ENCODE measurements around the gene PREPL.

Gene PREPL

DNA sequence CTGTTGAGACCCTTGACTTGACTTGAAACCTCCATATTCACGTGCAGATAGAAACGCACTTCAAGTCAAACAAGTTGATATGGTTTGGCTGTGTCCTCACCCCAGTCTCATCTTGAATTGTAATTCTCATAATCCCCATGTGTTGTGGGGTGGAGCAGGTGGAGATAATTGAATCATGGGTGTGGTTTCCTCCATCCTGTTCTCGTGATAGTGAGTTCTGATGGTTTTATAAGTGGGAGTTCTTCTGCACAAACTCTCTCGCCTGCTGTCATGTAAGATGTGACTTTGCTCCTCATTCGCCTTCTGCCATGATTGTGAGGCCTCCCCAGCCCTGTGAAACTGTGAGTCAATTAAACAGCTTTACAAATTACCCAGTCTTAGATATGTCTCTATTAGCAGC, 64.6 kb downstream of the PREPL start:
- DNase-seq (ENCODE audit: extremely low read depth in 1 of 2, low read depth in 1 of 2) = no peak

DNA sequence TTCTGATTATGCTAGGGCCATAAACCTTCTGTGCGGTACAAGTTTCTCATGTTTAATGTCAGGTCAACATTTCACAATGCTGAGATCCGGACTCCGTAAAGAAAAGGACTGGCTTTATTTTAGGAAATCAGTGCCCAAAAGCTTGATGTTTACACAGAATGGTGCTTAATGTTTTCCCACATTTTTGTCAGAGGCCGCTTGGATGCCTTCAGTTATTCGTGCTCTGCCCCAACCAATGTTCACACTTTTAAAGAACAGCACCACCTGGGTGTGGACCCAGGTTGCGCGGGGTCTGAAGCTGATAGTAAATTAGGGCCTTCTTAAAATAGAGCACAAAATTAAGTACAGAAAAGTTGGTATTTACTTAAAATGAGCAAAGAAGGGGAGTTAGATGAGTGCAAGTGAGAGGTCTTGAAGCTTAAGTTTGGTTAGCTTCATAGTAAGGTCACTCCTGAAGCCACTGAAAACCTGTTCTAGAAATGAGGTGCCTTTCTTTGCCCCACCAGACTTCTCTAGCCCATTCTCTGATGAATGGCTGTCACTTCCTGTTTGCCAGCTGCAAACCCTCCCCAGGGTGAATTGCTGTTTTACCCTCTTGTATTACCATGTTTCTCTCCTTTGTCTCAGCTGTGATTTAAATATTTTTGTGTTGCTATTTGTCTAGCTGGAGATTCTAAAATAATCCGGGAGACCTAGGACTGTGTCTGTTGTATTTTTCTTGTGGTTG, 65.5 kb downstream of the PREPL start:
- DNase-seq (ENCODE audit: extremely low read depth in 1 of 2, low read depth in 1 of 2) = no peak

DNA sequence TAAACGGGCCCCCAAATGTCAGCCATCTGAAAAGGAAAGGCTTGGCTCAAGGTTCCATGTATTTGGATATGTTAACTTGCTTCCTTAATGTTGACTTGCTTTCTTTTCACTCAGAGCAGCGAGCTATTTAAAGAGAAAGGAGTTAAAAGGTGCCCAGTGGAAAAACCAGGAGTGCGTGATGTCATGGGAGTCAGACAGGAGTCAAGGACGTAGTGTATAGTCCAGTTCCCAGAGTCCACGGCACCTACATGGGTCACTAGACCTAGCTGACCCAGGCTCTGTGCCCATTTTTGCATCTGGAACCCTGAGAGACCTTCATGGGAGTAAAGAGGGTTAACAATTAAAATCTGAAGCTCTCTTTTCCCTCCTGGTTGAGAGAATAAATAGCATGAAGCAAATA, 66.2 kb downstream of the PREPL start:
- DNase-seq (ENCODE audit: extremely low read depth in 1 of 2, low read depth in 1 of 2) = no peak

- DNase-seq (ENCODE audit: extremely low read depth in 1 of 2, low read depth in 1 of 2) = no peak
These were observed 69.7 kb downstream of the PREPL start for GRCh38 chr2:44291281-44292248.

GRCh38 chr2:44290261-44290660, 71.0 kb downstream of the PREPL start:
- DNase-seq (ENCODE audit: extremely low read depth in 1 of 2, low read depth in 1 of 2) = no peak

- DNase-seq (ENCODE audit: extremely low read depth in 1 of 2, low read depth in 1 of 2) = no peak
These were observed 74.2 kb downstream of the PREPL start for GRCh38 chr2:44286884-44287638.

GRCh38 chr2:44286119-44286883, 75.0 kb downstream of the PREPL start:
- DNase-seq (ENCODE audit: extremely low read depth in 1 of 2, low read depth in 1 of 2) = no peak

DNA sequence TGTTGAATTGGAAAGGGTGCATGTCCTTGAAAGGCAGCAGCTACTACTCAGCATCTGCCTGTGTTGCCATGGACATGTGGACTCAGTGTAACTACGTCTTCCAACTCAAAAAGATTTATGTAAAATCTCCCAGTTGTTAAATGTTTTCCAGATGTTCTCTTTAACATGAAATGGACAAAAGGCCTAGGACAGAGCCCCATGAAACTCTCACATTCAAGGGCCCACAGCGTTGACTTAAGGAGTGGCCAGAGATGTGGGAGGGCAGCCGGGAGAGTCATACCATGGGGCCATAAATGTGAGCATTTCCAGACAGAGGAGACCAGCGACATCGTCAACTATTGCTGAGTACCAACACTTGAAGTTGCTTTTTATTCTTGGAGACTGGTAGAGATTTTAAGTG, 76.1 kb downstream of the PREPL start:
- DNase-seq (ENCODE audit: extremely low read depth in 1 of 2, low read depth in 1 of 2) = no peak

- DNase-seq (ENCODE audit: extremely low read depth in 1 of 2, low read depth in 1 of 2) = no peak
These were observed 78.1 kb downstream of the PREPL start for GRCh38 chr2:44283116-44283666.

GRCh38 chr2:44280869-44281268, 80.4 kb downstream of the PREPL start:
- no peak for DNase-seq (ENCODE audit: extremely low read depth in 1 of 2, low read depth in 1 of 2)

- DNase-seq (ENCODE audit: extremely low read depth in 1 of 2, low read depth in 1 of 2) = no peak
These were observed 83.8 kb downstream of the PREPL start for GRCh38 chr2:44277541-44277940.

DNA sequence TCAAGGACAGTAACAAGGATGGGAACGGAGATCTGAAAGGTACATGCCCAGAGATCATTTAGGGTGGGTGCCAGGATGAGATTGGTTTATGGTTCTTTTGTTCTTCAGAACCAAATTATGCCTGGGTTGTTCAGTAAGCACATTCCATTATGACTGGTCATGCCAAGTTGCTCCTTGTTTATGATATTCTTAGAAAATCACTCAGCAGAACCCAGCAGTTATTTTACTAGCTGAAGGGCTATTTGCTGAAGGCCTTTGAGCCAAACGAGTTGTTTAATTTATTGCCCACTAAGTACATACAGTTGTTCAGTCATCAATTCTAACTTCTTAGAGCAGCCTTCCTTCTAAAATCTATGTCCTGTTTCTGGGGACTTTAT, 85.4 kb downstream of the PREPL start:
- DNase-seq (ENCODE audit: extremely low read depth in 1 of 2, low read depth in 1 of 2) = no peak

DNA sequence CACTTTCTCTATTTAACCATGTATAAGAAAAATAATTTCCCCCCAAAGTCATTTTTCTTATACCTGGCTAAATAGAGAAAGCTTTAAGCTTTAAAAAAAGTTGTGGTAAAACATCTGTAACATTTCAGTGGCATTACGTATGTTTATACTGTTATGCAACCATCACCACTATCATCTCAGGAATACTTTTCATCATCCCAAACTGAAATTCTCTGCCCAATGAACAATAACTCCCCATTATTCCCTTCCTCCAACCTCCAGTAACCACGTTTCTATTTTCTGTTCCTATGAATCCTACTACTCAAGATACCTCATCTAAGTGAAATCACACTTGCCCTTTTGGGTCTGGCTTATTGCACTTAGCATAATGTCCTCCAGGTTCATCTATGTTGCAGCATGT, 87.7 kb downstream of the PREPL start:
- DNase-seq (ENCODE audit: extremely low read depth in 1 of 2, low read depth in 1 of 2) = no peak

DNA sequence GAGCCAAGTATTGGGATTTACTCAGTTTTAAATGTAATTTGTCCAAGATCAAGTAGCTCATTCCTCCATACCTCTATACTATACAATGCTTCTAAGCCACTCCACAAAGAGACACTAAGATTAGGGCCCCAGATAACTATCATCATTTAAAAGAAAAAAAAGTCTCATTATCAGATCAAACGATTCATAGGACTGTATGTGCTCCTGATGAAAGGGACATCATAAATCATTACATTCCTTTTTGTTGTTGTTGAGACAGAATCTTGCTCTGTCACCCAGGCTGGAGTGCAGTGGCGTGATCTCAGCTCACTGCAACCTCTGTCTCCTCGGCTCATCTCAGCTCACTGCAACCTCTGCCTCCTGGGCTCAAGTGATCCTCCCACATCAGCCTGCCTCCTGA, 88.2 kb downstream of the PREPL start:
- no peak for DNase-seq (ENCODE audit: extremely low read depth in 1 of 2, low read depth in 1 of 2)

- no peak for DNase-seq (ENCODE audit: extremely low read depth in 1 of 2, low read depth in 1 of 2)
These were observed 90.0 kb downstream of the PREPL start for GRCh38 chr2:44271296-44271695.

- no peak for DNase-seq (ENCODE audit: extremely low read depth in 1 of 2, low read depth in 1 of 2)
These were observed 91.5 kb downstream of the PREPL start for GRCh38 chr2:44269831-44270230.

- no peak for DNase-seq (ENCODE audit: extremely low read depth in 1 of 2, low read depth in 1 of 2)
These were observed 93.3 kb downstream of the PREPL start for GRCh38 chr2:44267796-44268648.
